ENCODE results near the gene LIF.

Gene LIF

GRCh38 chr22:30284172-30284571 is 37.6 kb upstream of the LIF start:
- no peak for DNase-seq

DNA sequence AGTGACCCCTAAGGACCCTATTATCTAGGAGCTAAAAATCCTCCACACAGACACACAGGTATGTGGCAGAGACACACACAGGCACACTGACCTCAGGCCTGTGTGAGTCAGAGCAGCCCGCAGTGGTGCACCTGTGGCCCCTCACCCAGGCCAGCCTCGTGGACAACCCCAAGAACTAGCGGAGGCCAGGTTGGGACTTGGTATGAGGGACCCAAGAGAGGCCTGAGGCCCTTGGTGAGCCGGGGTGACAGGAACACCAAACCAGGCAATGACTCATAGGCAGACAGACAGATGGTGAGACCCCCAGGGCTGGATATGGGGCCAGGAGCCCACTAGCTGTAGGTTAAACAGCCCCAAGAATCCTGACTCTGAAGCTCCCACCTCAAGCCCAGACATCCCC is 36.8 kb upstream of the LIF start:
- DNase-seq: no peak

- DNase-seq: no peak
These were observed 36.1 kb upstream of the LIF start for GRCh38 chr22:30282616-30283046.

- no peak for DNase-seq
These were observed 33.9 kb upstream of the LIF start for GRCh38 chr22:30280505-30280904.

DNA sequence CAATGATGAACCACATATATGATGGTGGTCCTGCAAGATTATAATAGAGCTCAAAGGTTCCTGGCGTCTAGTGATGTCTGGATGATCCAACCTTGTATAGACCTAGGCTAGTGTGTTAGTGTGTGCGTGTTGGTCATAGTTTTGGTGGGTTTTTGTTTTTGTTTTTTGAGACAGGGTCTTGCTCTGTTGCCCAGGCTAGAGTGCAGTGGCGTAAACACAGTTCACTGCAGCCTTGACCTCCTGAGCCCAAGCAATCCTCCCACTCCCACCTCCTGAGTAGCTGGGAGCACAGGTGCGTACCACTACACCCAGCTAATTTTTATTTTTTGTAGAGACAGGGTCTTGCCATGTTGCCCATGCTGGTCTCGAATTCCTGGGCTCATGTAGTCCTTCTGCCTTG is 33.4 kb upstream of the LIF start:
- no peak for DNase-seq

DNA sequence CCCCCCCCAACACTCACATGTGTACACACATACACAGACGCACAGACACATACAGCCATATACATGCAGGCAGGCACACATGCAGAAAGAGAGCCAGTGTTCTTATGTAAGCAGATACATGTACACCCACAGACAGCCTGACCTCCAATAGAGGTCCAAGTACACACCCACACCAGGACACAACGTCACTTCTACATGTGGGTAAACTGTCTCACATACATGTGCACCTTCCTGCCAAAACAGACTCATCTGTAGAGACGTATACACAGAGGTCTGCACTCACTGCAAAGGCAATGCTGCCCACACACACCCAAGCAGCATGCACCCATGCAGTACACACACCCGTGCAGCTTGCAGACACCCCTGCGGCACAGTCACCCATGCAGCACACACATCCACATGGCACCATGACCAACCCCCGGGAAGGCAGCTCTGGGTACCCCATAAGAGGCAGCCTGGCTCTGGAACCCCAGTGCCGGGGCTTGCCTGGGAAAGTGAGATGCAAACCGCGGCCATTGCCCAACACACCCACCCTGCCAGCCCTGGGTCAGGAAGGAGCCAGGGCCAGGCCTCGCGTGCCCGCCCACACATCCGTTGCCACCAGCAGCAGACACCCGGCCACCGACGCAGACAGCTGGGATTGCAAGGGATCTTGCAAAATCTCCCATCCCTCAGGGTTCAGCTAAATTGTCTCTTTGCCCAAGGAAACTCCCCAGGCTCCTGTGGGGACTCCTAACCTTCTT is 32.7 kb upstream of the LIF start:
- DNase-seq: no peak

DNA sequence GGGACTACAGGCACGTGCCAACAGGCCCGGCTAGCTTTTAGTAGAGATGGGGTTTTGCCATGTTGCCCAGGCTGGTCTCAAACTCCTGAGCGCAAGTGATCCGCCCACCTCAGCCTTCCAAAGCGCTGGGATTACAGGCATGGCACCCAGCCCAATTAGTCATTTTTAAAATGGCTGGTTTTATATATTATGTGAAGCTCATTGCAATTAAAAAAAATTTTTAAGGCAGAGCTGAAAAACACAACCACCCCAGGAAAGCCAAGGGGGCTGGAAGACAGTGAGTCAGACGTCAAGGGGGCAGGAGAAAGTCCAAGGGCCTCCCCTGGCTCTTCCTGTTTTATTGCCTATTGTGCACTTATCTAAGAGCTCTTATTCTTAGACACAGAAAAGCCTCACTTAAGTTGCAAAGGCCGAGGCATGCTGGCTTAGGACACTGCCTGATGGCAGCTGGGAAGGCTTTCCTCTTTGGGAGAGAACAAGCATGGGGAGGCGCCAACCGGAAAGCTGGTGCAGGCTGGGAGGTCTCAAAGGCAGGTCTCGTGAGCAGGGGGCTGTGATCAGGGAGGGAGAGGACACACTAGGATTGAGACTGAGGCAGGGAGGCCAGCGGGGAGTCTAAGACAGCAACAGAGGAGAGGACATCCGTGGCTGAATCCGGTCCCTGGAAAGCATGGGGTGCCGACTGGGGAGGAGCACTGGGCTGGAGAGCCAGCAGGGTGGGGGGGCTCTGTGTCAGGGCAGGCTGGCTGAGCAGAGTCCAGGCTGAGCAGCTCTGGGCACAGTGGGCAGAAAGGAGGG is 31.2 kb upstream of the LIF start:
- DNase-seq: no peak

DNA sequence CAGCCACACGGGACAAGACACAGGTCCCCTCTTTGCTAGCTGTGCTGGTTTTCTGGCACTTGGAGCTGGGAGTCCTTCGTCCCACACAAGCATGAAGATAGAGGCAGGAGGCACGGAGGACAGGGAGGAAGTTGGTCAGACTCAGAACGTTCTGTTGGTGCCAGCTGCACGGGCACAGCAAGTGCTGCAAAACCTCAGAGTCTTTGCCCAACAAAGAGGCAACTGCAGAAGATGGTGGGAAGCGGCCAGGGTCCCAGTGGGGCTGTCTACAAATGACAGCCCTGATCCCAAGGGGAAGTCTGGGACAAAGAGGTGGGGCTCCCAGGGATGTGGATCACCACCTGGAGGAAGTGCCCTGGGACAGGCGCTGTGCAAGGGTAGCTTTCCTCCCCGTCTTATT is 29.5 kb upstream of the LIF start:
- no peak for DNase-seq

GRCh38 chr22:30275625-30276024 is 29.1 kb upstream of the LIF start:
- DNase-seq: no peak

DNA sequence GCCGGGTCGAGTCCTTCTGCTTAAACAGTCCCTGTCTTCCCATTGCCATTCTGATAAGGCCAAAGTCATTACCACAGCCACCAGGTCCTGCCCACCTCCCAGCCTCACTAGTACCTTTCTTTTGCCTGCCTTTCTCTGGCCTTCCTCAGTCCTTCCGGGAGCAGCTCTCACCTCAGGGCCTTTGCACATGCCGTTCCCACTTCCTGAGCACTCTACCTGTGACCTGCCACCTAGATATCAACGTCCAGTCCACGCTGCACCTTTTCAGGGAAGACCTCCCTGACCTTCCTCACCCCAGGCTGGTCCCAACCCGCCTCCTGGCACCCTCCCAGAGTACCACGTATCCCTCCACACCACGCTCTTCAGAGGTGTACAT is 27.9 kb upstream of the LIF start:
- no peak for DNase-seq

DNA sequence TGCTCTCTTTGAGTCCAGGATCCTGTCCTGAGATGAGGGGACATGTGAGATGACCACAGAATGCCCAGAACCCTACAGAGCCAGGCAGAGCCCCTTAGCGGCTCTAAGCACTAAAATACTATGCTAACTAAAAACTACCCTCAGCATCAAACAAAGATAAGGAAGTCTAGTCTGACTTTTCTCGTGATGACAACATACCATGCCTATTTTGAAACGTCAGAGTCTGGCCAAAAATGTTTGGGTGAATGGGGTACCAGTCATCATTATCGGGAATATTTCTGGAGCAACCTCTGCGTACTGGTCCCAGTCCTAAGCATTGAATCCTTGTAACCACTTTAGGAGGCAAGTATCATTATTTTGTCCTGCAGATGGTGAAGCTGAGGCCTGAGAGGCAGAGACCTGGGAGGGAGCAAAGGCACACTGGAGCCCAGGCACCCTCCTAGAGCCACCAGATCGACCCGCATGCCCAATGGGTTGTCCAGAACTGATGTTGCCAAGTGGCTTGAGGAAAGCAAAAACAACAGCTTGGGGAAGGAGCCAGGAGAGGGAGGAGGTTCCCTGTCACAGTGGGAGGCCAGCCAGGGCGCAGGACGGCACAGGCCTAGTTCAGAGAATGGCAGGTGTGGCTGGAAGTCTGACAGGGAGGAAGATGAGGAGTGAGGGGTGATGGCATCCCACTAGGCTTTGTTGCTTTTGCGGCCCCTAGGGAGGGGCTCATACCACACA is 27.3 kb upstream of the LIF start:
- no peak for DNase-seq

- no peak for DNase-seq
These were observed 26.4 kb upstream of the LIF start for GRCh38 chr22:30272781-30273601.

- no peak for DNase-seq
These were observed 24.3 kb upstream of the LIF start for GRCh38 chr22:30270832-30271231.

- no peak for DNase-seq
These were observed 21.8 kb upstream of the LIF start for GRCh38 chr22:30268331-30268730.

- no peak for DNase-seq
These were observed 21.1 kb upstream of the LIF start for GRCh38 chr22:30267382-30268302.

DNA sequence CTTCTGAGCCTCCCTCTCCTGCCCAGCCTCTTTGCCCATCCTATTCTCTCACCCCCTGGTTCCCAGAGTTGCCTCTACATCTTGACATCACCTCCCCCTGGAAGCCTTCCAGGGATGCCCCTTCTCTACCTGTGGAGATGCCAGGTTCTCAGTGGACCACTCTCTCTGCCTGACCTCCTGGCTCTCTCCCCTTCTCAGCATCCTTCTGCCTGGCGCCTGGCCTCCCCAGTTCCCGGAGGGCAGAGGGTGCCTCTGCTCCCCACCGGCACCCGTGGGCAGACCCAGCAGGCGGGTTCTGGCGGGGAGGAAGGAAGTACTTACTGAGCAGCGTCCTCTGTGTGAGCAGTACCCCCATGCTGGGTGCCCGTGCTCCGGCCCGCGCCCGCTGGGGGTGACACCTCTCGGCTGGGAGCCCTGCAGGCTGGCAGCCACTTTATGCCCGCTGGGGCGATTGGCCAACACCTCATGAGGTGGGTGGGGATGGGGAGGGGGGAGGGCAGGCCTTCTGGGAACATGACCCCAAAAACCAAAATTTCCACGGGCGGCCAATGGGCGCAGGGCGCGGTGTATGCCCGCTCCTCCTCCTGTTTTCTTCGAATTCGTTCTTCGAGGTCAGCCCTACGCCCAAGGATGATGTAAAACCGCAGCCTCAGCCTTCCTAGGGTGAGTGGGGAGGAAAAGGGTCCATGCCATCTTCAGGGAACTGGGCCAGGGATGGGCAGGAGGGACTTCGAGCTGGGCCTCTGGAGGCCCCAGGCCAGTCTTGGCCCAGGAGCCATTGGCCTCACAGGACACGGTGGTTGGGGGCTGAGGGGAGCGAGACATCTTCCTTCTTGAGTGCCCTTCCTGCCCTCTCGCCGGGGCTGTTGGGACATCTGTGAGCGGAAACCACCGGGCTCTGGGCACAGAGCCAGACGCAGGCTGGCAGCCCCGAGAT is 20.2 kb upstream of the LIF start, which contains the start of gene OSM:
TSS of gene OSM (minus strand) at position 407 of the 937 bp plus-strand sequence. CDS start at position 355, 52 bp downstream.
- no peak for DNase-seq

DNA sequence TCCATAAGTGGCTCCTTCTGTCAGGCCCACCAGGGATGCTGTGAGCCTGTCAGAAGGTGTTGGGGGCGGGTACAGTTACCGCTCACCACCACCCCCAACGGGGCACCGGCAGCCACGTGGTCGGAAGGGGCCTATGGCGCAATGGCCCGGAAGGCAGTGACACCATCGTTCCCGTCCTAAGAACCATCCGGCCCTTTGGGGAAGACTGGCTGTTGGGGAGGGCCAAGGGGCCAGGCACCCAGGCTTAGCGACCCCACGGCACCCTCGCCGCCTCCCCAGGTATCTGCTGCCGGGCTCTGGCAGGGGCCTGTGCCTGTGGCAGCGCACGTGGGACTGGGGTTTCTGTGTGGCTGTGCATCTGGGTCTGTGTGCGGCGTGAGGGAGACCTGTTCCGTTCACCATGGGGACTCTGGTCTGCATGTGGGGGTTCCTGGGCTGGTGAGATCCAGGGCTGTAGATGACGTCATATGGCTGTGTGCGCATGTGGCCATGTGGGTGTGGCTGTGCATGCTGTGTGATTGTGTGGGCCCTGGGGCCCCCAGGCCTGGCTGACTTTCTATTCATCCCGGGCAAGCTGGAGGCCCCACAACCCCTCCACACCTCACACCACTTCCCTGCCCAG is 19.4 kb upstream of the LIF start:
- no peak for DNase-seq

DNA sequence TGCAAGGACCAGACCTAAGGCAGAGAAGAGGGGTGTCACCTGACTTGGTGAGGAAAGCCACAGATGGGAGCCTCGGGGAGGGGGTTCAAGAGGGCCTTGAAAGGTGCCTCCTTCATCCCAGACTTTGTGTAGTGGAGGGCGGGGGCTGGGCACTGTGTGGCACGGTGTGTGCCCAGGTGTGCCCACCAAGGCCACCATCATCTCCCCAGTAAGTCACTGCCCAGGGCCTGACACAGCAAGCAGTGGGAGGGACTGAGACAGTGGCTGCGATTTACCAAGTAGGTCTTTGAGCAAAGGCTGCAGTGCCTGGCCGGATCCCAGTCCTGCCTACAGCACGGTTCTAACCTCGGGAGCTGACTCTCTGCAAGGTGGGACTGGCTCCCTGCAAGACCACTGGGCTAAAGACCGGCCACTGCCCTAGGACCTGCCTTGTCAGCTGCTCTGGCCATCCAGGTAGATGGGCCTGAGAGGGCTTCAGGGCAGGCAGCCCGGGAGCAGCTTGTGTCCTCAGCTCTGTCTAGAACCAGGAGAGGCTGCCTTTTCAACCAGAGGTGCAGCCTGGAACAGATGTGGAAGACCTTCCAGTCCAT is 18.7 kb upstream of the LIF start:
- no peak for DNase-seq

DNA sequence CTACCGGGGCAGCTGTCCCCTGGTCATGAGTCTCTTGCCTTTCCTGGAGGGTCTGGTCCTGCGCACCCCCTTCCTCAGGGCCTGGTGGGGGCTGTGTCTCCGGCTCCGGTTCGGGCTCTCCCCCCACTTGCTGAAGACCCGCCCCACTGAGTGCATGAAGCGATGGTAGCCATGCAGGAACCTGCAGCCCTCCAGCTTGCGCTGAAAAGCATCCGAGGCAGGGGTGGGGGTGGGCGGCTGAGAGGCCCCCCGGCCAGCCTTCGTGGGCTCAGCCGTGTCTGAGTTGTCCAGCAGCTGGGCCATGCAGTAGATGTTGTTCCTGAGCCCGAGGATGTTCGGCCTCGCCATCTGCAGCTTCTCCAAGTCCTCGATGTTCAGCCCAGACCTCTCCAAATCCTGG is 17.3 kb upstream of the LIF start:
- DNase-seq: no peak

All from NCI-H524 (cell line).